MM.1S (cell line): ENCODE measurements around the gene VASH2.
"Not testable (repeated sequence)": the region's sequence is repeated elsewhere in the genome, so short reads cannot be mapped to it uniquely, and the experiment has no call there.

Source experiments
- DNase-seq: peaks from one replicate; pipeline ENCODE4 v3.0.0-alpha.2; 2015
- H2AFZ ChIP-seq: fragments of 300-600 bp; sonication (generic); 2 replicates; pipeline ENCODE4 v1.6.0; 2016; ENCODE audit warnings: antibody characterized with exemption, low read length
- H3F3A ChIP-seq: fragments of 300-600 bp; sonication (generic); 2 replicates; pipeline ENCODE4 v1.6.1; 2016; ENCODE audit warnings: mild to moderate bottlenecking, antibody characterized with exemption, low read length, moderate library complexity, mixed read lengths; ENCODE audit not compliant: insufficient read depth
- H3K27ac ChIP-seq: fragments of 300-600 bp; sonication (generic); 2 replicates; pipeline ENCODE4 v1.5.1; 2016; ENCODE audit warnings: mild to moderate bottlenecking, low read length
- H3K27me3 ChIP-seq: fragments of 300-600 bp; sonication (generic); replicated peaks from 2 replicates; pipeline ENCODE4 v1.6.0; 2016; ENCODE audit warnings: low read length; ENCODE audit not compliant: insufficient read depth
- H3K36me3 ChIP-seq: fragments of 300-600 bp; sonication (generic); replicated peaks from 2 replicates; pipeline ENCODE4 v1.6.1; 2016; ENCODE audit warnings: mild to moderate bottlenecking, low read length, mixed read lengths; ENCODE audit not compliant: insufficient read depth
- H3K4me1 ChIP-seq: fragments of 300-600 bp; sonication (generic); 2 replicates; pipeline ENCODE4 v1.6.1; 2016; ENCODE audit warnings: low read length, mixed read lengths
- H3K4me2 ChIP-seq: fragments of 300-600 bp; sonication (generic); 2 replicates; pipeline ENCODE4 v1.6.0; 2016; ENCODE audit warnings: low read depth, low read length
- H3K4me3 ChIP-seq: fragments of 300-600 bp; sonication (generic); 2 replicates; pipeline ENCODE4 v1.5.1; 2016; ENCODE audit warnings: low read length, mixed read lengths
- H3K79me2 ChIP-seq: fragments of 300-600 bp; sonication (generic); 2 replicates; pipeline ENCODE4 v1.6.1; 2016; ENCODE audit warnings: mixed run types, low read length, mixed read lengths
- H3K9ac ChIP-seq: fragments of 300-600 bp; sonication (generic); 2 replicates; pipeline ENCODE4 v1.6.1; 2016; ENCODE audit warnings: low read length, mixed read lengths
- H3K9me2 ChIP-seq: fragments of 300-600 bp; sonication (generic); replicated peaks from 2 replicates; pipeline ENCODE4 v1.6.1; 2016; ENCODE audit warnings: mild to moderate bottlenecking, low read length, mixed read lengths; ENCODE audit not compliant: insufficient read depth
- H3K9me3 ChIP-seq: fragments of 300-600 bp; sonication (generic); replicated peaks from 2 replicates; pipeline ENCODE4 v1.6.1; 2016; ENCODE audit warnings: mild to moderate bottlenecking, low read length, mixed read lengths; ENCODE audit not compliant: insufficient read depth
- H4K20me1 ChIP-seq: fragments of 300-600 bp; sonication (generic); 2 replicates; pipeline ENCODE4 v1.6.1; 2016; ENCODE audit warnings: mild to moderate bottlenecking, low read length, moderate library complexity, mixed read lengths; ENCODE audit not compliant: insufficient read depth
- CTCF ChIP-seq: fragments of 300-600 bp; sonication (generic); IDR thresholded peaks from 2 replicates; pipeline ENCODE4 v1.5.1; 2016; ENCODE audit warnings: antibody characterized with exemption, low read length, mixed read lengths
- EZH2 ChIP-seq: fragments of 300-600 bp; sonication (generic); optimal IDR thresholded peaks from 2 replicates; pipeline ENCODE3; 2017; ENCODE audit warnings: low read depth, mild to moderate bottlenecking, antibody characterized with exemption, low read length, mixed read lengths
- EZH2phosphoT487 ChIP-seq: fragments of 300-600 bp; sonication (generic); IDR thresholded peaks from 2 replicates; pipeline ENCODE4 v1.6.1; 2018; ENCODE audit warnings: antibody characterized with exemption, low read length

The VASH2 gene

GRCh38 chr1:213019450-213019849 is 69.1 kb downstream of the VASH2 start:
- Histone ChIP-seq H3K9me3 (0 out of 2 replicates have a peak, but pooled peaks cover 3% of the 10 kb centered on the region), H3K4me1 (peaks cover 2% of the 10 kb centered on the region; the same call in 1 of the 2 replicates), H3K27me3 (no peaks in the 10 kb centered on the region), H3K4me3 (no peak overlapping the region), H3F3A (peaks cover 3% of the 10 kb centered on the region; the same call in 1 of the 2 replicates), H3K4me2 (no peak overlapping the region), H3K9me2 (no peaks in the 10 kb centered on the region), H3K36me3 (no peaks in the 10 kb centered on the region), H3K9ac (no peak overlapping the region), H3K27ac (no peak overlapping the region), H3K79me2 (peaks cover 7% of the 10 kb centered on the region), H4K20me1 (no peaks in the 10 kb centered on the region), H2AFZ (no peak overlapping the region)
- DNase-seq: no peak
- TF ChIP-seq CTCF (no peak), EZH2phosphoT487 (no peak)

- Histone ChIP-seq H3K4me3 (no peak overlapping the region), H2AFZ (no peak overlapping the region), H3K9ac (no peak overlapping the region), H3F3A (peaks cover 3% of the 10 kb centered on the region; the same call in 1 of the 2 replicates), H4K20me1 (no peaks in the 10 kb centered on the region), H3K27me3 (no peaks in the 10 kb centered on the region), H3K36me3 (no peaks in the 10 kb centered on the region), H3K27ac (no peak overlapping the region), H3K9me2 (no peaks in the 10 kb centered on the region), H3K4me2 (no peak overlapping the region), H3K79me2 (peaks cover 2% of the 10 kb centered on the region), H3K4me1 (no peaks in the 10 kb centered on the region), H3K9me3 (0 out of 2 replicates have a peak, but pooled peaks cover 3% of the 10 kb centered on the region)
- no peak for DNase-seq
- no peak for TF ChIP-seq EZH2
- no peak for TF ChIP-seq EZH2phosphoT487
- no peak for TF ChIP-seq CTCF
Observed at GRCh38 chr1:213020016-213020415, 69.7 kb downstream of the VASH2 start.

- H3K9me2 ChIP-seq, H3K4me3 ChIP-seq, H2AFZ ChIP-seq, H4K20me1 ChIP-seq, H3K9me3 ChIP-seq, H3K79me2 ChIP-seq, H3K27ac ChIP-seq, H3F3A ChIP-seq, H3K27me3 ChIP-seq, H3K9ac ChIP-seq, H3K36me3 ChIP-seq, H3K4me1 ChIP-seq, DNase-seq, H3K4me2 ChIP-seq: not testable (repeated sequence)
Observed at GRCh38 chr1:213027024-213027423, 76.7 kb downstream of the VASH2 start.

GRCh38 chr1:213032651-213033050 is 82.3 kb downstream of the VASH2 start:
- Histone ChIP-seq H3K4me3 (no peak overlapping the region), H3K9me3 (no peaks in the 10 kb centered on the region), H3K79me2 (no peaks in the 10 kb centered on the region), H4K20me1 (no peaks in the 10 kb centered on the region), H3K4me1 (no peaks in the 10 kb centered on the region), H3K27ac (no peak overlapping the region), H3K36me3 (no peaks in the 10 kb centered on the region), H2AFZ (no peak overlapping the region), H3K4me2 (no peak overlapping the region), H3K27me3 (no peaks in the 10 kb centered on the region), H3K9me2 (no peaks in the 10 kb centered on the region), H3F3A (no peaks in the 10 kb centered on the region), H3K9ac (no peak overlapping the region)
- no peak for DNase-seq
- no peak for TF ChIP-seq EZH2
- no peak for TF ChIP-seq EZH2phosphoT487
- no peak for TF ChIP-seq CTCF
